Lung (tissue), 12 donors: ENCODE data around the gene ADGRD1. TPM values are rescaled to one million over a fixed set of nuclear protein-coding genes. Genes with fewer than 3 reads are reported as not detected.

ENCODE experiments used
- ATAC-seq: fragments of 200-7000 bp; cut with Tn5 transposase; one replicate; pipeline ENCODE4 v1.9.1; 2020; ENCODE audit warnings: moderate number of reproducible peaks; ENCODE audit not compliant: insufficient read depth, low FRiP score
- DNase-seq, 3 donors: peaks; one replicate each; pipeline ENCODE4 v3.0.0-alpha.2; 2013 to 2017
- H3K27ac ChIP-seq, 2 donors: one replicate each; pipeline ENCODE4 v1.5.1; 2013; ENCODE audit warnings: mild to moderate bottlenecking in 2 of 2, moderate library complexity in 2 of 2, control low read depth in 1 of 2, inconsistent platforms in 1 of 2, low read depth in 1 of 2, low read length in 1 of 2
- H3K27me3 ChIP-seq, 3 donors: one replicate each; pipeline ENCODE4 v1.5.1; 2013; ENCODE audit warnings: low read length in 2 of 3; ENCODE audit not compliant: control insufficient read depth in 3 of 3, insufficient read depth in 3 of 3
- H3K36me3 ChIP-seq, 4 donors: one replicate each; pipeline ENCODE4 v1.5.1; 2013; ENCODE audit warnings: low read length in 4 of 4, mild to moderate bottlenecking in 1 of 4, moderate library complexity in 1 of 4; ENCODE audit not compliant: control insufficient read depth in 4 of 4, insufficient read depth in 4 of 4
- H3K4me1 ChIP-seq, 5 donors: one replicate each; pipeline ENCODE4 v1.5.1; 2013; ENCODE audit warnings: low read length in 5 of 5, mild to moderate bottlenecking in 2 of 5, moderate library complexity in 1 of 5; ENCODE audit not compliant: control insufficient read depth in 5 of 5, insufficient read depth in 5 of 5
- H3K4me3 ChIP-seq: one replicate; pipeline ENCODE4 v1.5.1; 2013; ENCODE audit warnings: mild to moderate bottlenecking, control low read depth, moderate library complexity
- H3K9ac ChIP-seq, 2 donors: one replicate each; pipeline ENCODE4 v1.5.1; 2013; ENCODE audit warnings: low read length in 2 of 2, control low read depth in 1 of 2; ENCODE audit not compliant: insufficient read depth in 1 of 2
- H3K9me3 ChIP-seq, 4 donors: one replicate each; pipeline ENCODE4 v1.5.1; 2013; ENCODE audit warnings: low read length in 3 of 4, mild to moderate bottlenecking in 1 of 4, moderate library complexity in 1 of 4; ENCODE audit not compliant: control insufficient read depth in 4 of 4, insufficient read depth in 3 of 4
- CTCF ChIP-seq: IDR thresholded peaks from 2 replicates; pipeline ENCODE4 v1.5.1; 2012; ENCODE audit warnings: mild to moderate bottlenecking; ENCODE audit errors: control extremely low read depth, extremely low read depth
- WGBS, 2 donors: extraction: QIAGEN DNeasy Blood & Tissue Kit; methylation state at CpG; one replicate each; pipeline ENCODE4 v1.1.7; 2013; 5-methylcytosine and 5-hydroxymethylcytosine counted together
- polyA plus RNA-seq, 2 donors: library from polyadenylated mRNA; stranded (reverse); fragments of 200-250 nt; gene quantifications; one replicate each; pipeline ENCODE4 v1.2.1, GENCODE V29; 2013
- total RNA-seq, 2 donors: library from RNA; depleted of rRNA in 1 of 2; stranded (reverse); fragments of >200 nt in 1 of 2; gene quantifications; one replicate each; pipeline ENCODE4 v1.2.1, GENCODE V29; 2014 to 2021
- donor health status: control.
- donor health status: control.
- donor health status: Bipolar disorder and iron deficiency.
- donor health status: healthy.
- donor health status: DM: yes; HTN: yes; CAD: no.

Gene ADGRD1
- total and polyA plus RNA-seq, 4 donors = 23.5 to 85.6 (median 46.7) TPM

GRCh38 chr12:131076296-131076695, 122.6 kb downstream of the ADGRD1 start:
- no peak overlapping the region for H3K27ac ChIP-seq
- no peak for DNase-seq
- peaks cover 0 to 3% (median 0%) of the 10 kb centered on the region in 4 donors for H3K9me3 ChIP-seq
- no peak for TF ChIP-seq CTCF
- WGBS, 2 donors = 87 to 88% methylated on average over 2 to 3 of the region's 3 CpGs
- no peaks in the 10 kb centered on the region for H3K27me3 ChIP-seq
- ATAC-seq = no peak
- peaks cover 0 to 7% (median 0%) of the 10 kb centered on the region in 4 donors for H3K36me3 ChIP-seq
- H3K9ac ChIP-seq = no peak overlapping the region
- peaks cover 0 to 24% (median 3%) of the 10 kb centered on the region in 5 donors for H3K4me1 ChIP-seq
- no peak overlapping the region for H3K4me3 ChIP-seq

GRCh38 chr12:131076791-131077747, 123.4 kb downstream of the ADGRD1 start:
- Histone ChIP-seq H3K27me3 (no peaks in the 10 kb centered on the region), H3K36me3 (peaks cover 0 to 7% (median 0%) of the 10 kb centered on the region in 4 donors), H3K9me3 (peaks cover 0 to 3% (median 0%) of the 10 kb centered on the region in 4 donors), H3K27ac (no peak overlapping the region), H3K4me3 (no peak overlapping the region), H3K4me1 (peaks cover 0 to 24% (median 3%) of the 10 kb centered on the region in 5 donors), H3K9ac (no peak overlapping the region)
- TF ChIP-seq CTCF = no peak
- ATAC-seq (no peak), DNase-seq (no peak)
- WGBS, 2 donors = 84 to 88% methylated on average over 24 to 25 of the region's 25 CpGs

GRCh38 chr12:131077931-131078391, 124.3 kb downstream of the ADGRD1 start:
- no peak for ATAC-seq
- no peak overlapping the region for H3K4me3 ChIP-seq
- peaks cover 0 to 24% (median 3%) of the 10 kb centered on the region in 5 donors for H3K4me1 ChIP-seq
- H3K27ac ChIP-seq = no peak overlapping the region
- no peak for TF ChIP-seq CTCF
- no peaks in the 10 kb centered on the region for H3K27me3 ChIP-seq
- WGBS, 2 donors = 71 to 76% methylated on average over 11 of the region's 11 CpGs
- peaks cover 0 to 3% (median 0%) of the 10 kb centered on the region in 4 donors for H3K9me3 ChIP-seq
- no peak for DNase-seq
- peaks cover 0 to 10% (median 0%) of the 10 kb centered on the region in 4 donors for H3K36me3 ChIP-seq
- H3K9ac ChIP-seq = no peak overlapping the region
